Activated CD4-positive, alpha-beta T cell treated with anti-CD3 and anti-CD28 coated beads, Interleukin-2, Interleukin-4, amounts not matched to agents 100 ng/mL and 50 ng/mL, durations not matched to agents 16 hours and 8 hours (primary cell): ENCODE measurements around the gene STK38L.
"Not testable (repeated sequence)": the region's sequence is repeated elsewhere in the genome, so short reads cannot be mapped to it uniquely, and the experiment has no call there.

Source experiments
- DNase-seq: peaks from one replicate; pipeline ENCODE4 v3.0.0-alpha.2; 2020; ENCODE audit warnings: low spot score

The STK38L gene

DNA sequence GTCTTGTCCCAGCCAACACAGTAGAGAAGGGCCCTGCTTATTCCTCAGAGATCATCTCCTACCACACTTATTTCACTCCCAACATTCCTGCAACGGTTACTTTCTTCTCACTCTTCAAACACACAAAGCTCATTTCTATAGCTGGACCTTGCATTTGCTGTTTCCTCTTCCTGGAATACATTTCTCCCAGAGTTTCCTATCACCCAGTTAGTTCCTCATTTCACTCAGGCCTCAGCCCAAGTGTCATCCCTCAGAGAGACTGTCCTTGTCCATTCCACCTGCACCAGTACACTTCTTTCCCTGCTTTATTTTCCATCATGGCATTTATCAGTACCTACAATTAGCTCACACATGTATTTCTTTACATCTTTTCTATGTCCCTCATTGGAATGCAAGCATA, 14.7 kb upstream of the STK38L start:
- DNase-seq, result no peak

DNA sequence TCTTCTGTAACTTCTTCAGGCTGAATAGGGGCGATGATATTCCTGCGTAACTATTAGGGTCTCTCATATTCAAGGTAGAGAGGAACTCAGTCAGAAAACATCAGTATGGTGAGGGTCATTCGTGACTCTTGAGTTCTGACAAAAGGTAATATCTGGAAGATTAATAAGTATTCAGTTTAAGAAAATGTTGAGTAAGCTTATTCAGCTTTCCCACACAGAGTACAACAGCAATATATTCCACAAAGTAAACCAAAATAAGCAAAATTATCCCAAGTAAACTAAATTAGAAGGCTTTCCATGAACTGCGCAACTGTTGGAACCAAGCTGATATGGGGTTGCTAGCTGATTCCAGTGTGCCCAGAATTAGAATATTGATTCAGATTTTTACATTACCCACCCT, 12.7 kb upstream of the STK38L start:
- DNase-seq, result not testable (repeated sequence)

DNA sequence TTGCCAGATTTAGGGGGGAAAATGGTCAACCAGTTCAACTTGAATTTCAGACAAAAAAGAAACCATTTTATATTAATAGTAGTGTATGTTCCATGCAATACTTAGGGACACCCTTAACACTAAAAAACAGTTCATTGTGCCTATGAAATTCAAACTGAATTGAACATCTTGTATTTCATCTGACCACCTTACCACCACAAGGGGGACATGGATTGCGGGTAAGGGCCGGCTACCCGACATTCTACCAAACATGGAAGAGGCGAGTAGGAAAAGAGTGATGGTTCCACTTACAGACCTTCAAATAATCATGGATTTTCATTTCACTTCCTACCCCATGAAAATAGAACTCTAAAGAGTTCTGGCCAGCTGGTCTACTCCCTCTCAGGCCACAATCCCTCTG, 10.3 kb upstream of the STK38L start:
- DNase-seq, result no peak

DNA sequence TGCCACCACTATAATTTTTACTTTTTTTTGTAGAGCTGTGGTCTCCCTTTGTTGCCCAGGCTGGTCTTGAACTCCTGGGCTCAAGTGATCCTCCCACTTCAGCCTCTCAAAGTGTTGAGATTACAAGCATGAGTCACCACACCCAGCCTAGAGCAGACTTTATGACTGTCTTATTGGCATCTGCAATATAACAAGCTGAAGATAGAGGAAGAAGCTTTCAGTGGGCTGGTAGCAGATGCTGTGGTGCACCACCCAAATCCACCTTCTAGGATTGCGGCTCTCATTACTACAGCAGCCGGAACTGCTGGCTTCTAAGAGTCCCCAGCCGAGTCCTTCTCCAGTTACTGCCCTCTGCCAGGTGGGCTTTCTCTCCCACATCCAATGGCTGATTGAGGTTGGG, 7.6 kb upstream of the STK38L start:
- DNase-seq, result no peak

DNA sequence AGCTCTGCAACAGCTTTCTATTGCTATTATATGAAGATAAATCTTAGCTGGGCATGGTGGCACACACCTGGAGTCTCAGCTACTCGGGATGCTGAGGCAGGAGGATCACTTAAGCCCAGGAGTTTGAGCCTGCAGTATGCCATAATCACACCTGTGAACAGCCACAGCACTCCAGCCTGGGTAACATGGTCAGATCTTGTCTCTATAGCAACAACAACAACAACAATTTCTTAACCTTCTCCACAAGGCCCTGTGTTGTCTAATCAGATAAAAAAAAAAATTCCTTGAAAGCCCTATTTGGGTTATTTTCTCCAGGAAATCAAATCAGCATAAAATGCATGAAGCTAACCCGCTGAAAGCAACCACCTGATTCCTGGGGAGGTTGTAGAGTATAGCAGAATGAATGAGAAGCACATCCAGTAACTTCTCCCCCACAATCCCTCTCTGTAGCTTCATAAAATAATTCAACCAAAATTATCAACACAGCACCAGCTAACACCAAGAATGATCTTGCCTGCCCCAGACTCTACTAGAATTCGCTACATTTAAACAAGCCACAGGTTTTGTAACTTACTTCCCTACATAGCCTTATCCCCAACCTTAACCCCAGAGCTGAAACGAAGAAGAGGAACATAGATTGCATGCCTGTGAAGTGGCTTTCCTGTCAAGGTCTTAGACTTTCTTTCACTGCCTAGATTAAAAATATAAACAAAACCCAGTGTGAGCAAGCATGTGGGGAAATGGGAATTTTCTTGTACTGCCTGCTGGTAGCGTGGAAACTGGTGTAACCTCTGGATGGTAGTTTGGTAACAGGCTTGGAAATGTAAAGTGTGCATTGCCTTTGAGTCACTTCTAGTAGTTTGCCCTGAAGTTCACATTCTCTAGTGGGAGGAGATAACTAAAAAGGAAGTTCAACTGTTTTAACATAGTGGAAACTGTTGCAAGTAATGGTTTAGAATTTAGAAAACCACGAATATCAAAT, 6.0 kb upstream of the STK38L start:
- no peak for DNase-seq

DNA sequence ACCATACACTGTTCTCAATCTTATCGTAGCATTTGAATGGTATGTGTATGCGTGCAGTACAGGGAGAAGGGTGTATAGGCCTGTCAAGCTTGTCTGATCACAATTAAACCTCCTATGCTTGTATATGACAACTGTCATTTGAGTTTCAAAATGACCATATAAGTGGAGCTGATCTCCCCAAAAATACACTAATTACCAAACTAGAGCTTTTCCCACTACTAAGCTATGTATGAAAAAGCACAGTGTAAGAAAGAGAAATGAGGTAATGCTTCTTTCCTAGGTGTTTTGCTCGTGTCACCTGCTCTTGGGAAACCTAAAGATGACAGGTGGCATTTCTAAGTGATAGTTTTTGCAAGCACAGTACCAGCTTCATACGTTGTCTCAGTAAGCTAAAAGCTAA, 1.1 kb upstream of the STK38L start:
- DNase-seq, result no peak

DNA sequence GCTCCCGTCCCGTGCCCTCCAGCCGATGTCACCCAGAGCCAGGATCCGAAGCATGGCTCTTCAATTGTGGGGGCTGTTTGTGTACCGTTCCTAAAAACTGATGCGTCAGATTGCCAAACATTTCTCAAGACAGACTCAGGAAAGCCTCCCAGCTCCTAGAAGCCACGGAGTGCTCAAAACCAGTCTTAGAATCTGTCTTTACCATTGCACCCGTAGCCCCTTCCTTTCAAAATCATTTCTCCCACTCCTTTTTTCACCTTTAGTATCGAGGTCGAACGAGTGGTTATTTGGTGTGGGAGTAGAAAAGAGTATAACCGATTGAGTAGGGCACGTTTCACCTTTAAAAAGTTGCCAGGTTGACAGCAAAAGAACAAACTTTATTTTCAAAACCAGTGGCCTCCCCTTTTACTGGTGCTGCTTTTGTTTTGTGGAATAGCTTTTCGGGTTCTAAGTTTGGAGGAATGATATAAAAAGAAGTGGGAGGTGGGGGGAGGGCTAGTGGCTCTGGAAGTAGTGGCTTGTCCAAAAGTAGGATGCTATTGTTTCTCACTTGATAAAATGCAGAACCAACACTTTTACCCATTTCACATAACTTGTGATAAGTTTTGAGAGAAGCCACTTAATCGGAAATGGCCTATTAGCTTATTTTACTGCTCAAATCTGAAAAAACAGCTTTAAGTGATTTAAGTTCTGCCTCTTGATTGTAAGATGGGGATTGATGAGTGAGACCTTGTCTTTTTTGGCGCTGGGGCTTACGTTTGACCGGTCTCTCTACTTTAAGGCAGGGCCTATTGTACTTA, 803 bp downstream of the STK38L start:
- DNase-seq, result no peak

DNA sequence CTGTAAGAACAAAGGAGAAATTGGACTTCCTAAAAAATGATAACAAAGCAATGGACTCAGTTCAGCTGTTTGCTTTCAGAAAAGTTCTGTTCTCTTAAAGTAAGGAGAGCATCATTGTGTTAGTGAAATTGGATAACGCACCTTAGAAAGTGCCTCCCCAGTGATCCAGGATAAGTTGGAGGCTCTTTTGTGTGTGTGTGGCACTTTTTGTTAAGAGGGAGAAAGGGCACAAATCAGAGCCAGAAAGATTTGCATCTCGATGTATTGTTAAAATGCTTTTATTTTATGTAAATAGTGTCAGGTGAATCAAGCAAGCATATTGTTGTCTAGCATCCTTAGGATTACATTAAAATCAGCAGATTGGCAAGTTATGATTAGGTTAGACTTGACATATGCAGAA, 2.1 kb downstream of the STK38L start:
- DNase-seq, result no peak

DNA sequence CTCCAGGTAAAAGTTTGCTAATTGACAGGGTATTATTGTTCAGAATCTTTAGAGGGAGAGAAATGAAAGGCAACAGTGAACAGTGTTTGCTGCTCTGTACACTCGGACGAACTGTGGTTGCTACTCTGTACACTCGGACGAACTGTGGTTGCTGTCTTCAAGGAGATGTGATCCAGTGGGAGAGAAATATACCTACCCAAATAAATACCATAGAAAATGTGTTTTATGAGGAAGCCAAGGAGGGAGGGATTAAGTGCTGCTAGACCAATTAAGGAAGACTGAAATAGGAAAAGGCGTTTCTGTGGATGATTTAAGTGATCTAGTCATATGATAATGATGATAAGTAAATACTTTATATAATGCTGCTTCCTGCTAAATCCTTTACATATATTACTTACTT, 2.7 kb downstream of the STK38L start:
- DNase-seq, result no peak

DNA sequence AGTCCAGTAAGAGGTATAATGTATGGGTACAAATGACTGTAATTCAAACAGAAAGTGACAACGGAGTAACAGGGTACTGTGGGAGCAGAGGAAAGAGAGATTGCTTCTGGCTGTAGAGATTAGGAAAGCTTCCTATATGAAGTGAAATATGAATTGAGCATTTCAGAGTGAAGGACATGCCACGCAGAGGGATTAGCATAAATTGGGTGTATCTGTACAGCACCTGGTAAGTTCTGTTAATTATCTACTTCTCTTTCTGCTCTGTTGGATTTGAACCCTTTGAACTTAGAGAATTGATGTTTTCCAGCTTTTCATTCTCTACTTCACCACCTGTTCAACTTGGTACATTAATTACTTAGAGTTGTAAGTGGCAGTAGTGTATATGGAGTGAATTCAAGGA, 8.8 kb downstream of the STK38L start:
- no peak for DNase-seq

DNA sequence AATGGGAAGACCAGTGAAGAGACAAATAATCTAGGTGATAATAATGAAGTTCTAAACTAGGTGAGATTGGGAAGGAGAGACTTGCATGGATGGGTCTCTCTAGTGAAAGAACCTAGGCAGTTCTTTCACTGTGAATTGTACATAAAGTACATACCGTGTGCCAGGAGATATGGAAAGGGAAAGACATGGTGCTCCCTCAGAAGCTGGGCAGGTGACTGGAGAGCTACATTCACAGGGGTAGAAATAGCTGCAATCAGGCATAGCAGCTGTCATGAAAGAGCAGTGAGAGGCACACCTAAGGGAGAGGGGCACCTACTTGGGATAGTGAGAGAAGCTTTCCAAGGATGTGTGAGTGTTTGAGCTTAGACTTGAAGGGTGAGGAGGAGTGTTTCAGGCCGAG, 9.3 kb downstream of the STK38L start:
- no peak for DNase-seq

DNA sequence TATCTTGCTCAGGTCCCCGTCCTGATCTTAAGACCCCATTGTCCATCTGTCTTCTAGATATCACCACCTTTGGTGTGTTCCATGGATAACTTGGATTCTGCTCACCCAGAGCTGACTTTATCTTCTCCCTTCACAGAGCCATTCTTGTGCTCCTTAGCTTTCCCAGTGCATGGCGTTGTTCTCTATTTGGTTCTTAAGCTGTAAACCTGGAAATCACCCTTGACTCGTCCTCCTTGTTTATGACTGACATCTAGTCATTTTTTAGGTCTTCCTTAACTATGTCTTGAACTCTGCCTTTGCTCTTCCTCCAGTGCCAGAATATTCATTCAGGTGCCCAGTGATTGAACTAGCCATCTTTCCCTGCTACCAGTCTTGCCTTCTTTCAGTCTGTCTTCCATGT, 11.7 kb downstream of the STK38L start:
- no peak for DNase-seq

DNA sequence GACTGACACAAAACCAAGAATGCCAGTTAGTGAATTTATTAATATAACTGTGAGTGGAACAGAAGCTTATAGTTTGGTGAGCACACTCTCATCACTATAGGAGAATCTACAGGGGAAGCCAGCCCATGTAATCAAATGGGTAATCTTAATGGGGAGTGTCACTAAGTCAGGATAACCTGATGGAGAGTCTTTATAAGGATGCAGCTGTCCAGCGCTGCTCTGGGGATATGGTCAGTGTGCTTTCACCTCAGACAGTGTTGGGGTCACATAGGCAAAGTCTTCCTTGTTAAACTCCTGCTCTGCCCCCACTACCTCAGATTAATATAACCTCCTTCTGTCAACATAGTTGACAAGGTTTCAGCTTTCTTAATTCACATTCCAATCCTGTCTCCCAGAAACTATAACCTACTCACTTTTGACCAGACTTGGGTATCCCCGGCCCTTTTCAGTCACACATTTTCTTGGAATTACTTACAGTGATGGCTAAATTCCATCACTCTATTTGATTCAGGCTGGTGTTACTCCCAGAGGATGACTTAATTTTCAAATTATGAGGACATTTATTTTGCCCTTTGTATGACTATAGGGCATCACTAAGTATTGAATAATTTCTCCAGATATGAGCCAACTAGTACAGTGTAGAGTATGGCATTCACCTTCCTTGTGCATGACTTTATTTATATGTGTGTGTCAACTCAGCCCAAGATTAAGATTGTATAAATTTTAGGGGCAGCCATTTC, 13.2 kb downstream of the STK38L start:
- no peak for DNase-seq

DNA sequence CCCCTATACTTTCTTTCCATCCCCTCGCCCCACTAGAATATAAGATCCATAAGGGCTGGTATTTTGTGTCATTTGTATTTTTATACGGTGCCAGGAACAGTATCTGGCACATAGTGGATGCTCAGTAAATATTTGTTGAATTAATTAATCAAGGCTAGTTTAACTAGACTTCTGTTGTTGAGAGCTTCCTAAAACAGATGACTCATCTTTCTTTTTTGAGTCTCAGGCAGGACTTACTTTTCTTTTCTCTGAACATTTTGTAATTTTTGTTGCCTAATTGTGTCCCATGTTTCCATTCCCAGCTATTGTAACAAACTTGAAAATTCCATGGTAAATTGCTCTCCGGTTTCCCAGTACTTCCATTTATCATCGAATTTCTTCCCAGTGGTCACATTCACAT, 16.7 kb downstream of the STK38L start:
- DNase-seq, result no peak

DNA sequence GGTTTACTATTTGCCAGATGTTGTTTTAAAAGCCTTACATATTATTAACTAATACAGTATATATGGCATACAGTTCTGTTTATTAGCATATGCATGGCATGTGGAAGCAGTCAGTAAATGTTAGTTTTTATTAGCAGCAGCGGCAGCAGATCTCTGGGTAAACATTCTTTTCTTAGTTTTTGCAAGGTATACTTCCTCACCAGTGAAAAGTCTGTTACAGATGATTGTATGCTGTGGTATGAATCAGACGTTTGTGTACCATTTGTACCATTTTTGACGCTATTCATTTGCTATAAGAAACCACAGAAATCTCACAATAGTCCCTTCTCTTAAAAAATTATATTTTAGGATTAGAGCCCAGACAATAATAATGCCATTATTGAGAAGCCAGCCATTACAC, 17.8 kb downstream of the STK38L start:
- DNase-seq, result no peak

DNA sequence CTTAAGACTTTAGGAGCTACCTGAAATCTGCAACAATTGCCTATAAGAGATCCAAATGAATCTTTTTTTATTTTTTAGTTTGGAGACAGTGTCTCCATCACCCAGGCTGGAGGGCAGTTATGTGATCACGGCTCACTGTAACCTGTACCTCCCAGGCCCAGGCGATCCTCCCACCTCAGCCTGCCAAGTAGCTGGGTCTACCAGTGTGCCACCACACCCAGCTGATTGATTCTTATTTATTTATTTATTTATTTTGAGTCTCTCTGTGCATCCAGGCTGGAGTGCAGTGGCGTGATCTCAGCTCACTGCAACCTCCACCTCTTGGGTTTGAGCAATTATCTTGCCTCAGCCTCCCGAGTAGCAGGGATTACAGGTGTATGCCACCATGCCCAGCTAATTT, 26.1 kb downstream of the STK38L start:
- no peak for DNase-seq

DNA sequence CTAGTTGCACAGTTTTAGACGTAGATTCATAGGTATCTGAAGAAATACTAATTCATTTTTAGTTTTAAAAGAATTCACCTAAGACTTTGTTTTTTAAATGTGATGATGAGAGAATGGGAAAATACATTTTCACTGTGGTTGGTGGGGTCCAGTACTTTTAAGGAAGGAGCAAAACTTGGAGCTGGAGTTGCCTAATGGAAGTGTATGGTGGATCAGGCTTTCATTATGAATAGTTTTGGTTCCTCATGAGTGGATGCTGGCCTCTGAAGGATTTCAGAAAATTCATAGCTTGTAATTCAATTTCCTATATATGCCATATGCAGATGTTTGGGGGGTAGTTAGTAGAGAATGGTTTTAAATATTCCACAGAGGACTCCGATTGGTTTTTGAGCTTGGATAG, 27.1 kb downstream of the STK38L start:
- no peak for DNase-seq

DNA sequence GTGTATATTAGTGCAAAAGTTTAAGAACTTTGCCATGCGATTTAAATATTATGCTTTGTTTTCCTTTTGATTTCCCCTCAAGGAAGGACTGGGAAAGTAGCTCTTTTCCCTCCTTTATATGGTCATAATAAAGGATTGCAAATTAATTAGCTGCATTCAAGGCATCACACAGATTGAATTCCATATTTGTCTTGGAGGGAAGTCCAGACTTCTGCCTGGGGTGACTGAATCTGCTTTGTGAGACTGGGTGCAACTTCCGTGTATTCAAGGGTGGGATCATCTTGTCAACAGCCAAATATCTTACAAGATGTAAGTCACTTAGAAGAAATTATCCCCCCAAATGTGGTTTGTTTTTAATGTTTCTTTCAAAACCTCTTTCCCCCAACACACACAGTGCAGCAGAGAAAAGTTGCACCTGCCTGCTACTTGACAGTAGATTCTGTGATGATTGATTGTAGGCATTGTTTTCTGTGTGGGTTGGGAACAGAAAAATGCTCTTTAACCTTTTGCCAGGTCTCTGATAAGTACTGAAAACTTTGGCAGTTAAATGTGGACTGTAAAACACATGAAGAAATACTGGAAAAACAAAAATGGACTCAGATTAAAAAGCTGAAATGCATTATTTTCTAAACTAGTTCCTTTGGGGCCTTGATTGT, 28.4 kb downstream of the STK38L start:
- DNase-seq, result no peak

DNA sequence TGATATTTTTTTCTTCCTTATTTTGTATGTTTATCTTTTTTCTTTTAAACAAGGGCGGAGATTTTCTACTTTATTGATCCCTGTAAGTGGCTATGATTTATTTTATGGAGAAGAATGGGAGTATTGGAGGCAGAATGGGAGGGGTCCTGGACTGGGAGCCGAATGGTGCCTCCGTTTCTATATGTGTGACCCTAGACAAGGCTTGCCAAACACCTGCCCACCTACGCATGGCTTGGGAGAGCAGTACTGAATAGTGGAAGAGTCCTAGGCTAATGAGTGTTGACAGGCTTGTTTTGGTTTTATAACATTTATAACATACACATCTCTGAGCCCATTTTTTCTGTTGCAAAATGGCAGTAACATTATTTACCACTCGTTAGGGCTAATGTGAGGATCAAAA, 29.0 kb downstream of the STK38L start:
- no peak for DNase-seq

DNA sequence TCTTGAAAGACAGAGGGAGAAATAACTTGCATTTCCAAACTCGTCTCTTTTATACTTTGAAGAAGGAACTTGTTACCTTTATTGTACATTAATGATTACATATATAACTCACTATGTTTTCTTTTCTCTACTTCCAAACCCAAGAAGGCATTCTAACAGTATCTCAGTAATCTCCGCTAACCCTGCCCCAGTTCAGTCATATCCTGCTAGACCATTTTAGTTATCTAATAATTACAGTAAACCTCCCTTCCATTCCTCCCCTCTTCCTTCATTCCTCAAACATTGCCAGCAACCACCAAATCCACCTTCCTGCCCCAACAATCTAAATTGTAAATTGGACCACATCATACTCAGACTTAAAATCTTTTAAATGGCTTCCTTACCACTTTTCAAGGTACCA, 30.6 kb downstream of the STK38L start:
- no peak for DNase-seq

DNA sequence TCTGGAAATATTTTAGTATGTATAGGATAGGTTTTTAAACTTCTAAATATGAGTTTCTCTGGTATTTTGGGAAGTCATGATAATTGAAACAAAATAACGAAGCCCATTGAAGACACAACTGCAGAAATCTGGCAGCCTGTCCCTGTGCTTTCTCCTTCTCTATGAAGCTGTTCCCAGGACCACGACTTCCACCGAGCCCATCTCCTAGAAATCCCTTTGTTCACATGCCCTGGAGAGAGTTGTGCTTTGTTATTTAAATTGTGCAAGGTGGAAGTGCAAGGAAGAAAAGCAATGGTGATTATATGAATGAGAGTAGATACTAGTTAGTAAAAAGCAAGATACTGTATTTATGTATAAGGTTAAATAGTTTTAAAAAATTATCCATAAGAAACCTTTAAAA, 32.2 kb downstream of the STK38L start:
- DNase-seq, result no peak

DNA sequence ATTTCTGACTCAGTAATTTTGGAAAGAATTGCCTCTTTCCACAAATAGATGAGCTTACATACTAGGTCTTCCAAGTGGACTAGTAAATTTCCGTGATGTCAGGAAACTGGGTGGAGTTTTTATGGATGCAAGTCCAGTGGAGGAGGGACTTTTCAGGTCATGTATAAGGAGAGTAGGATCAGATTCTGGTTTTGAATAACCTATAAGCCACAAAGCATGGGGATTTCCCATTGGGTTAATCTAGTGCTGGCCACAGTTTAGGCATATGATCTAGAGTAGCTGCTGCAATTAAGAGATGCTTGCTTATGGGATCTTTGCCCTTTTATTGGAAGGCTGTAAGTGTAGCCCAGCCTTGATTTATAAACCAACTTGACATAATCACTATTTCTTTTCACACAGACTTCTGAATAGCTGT, 33.8 kb downstream of the STK38L start:
- DNase-seq, result peak; percentile 64
